Fibroblast of upper back skin (primary cell): Measurements from ENCODE around the gene LIPE.

Source experiments
- DNase-seq: peaks from one replicate; pipeline ENCODE4 v3.0.0-alpha.2; 2013

The LIPE gene

DNA sequence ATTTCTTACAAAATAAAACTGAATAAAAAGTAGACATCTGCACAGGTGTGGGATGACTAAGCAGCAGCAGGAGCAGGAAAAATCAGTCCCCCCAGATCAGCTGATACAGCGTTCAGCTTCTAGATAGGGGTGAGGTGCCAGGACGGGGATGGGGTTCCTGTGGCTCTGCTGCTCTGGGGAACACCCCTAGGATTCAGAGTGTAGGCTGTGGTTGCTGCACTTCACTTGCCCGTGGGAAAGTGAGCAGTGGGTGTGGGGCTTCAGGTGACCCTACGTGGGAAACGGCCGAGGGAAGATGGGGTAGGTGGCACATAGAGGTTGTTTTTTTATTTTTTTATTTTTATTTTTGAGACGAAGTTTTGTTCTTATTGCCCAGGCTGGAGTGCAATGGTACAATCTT is 18.8 kb upstream of the LIPE start:
- no peak for DNase-seq

DNA sequence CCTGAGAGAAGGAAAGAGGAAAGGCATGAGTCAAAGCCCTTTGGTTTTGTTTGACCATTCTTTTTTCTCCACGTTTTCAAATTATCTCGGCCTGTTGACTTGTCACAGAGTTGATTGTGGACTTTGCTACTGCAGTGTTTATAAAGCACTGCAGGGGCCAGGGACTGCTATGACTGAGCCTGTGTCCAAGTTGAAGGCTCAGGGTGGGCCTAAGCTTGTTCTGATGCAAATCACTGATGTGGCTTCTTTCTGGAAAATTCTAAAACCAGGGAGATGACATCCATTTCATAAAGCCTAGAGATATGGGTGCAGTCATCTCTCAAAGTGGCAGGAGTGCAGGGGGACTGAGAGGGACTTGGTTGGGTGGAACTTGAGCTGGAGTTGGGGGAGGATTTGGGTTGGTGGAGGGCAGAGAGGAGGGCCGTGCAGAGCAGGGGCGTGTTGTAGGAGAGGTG is 16.8 kb upstream of the LIPE start:
- no peak for DNase-seq

GRCh38 chr19:42442833-42443232 is 15.6 kb upstream of the LIPE start, which contains the start of gene CXCL17:
CXCL17 (minus strand) TSS chr19:42442946; CDS start chr19:42442832, 114 bp downstream.
- no peak for DNase-seq

- DNase-seq, result no peak
Measured at GRCh38 chr19:42441049-42441445, 13.9 kb upstream of the LIPE start.

GRCh38 chr19:42440357-42441048 is 13.3 kb upstream of the LIPE start:
- DNase-seq, result peak; percentile 55

GRCh38 chr19:42436006-42436405 is 8.8 kb upstream of the LIPE start:
- DNase-seq, result peak; percentile 52

DNA sequence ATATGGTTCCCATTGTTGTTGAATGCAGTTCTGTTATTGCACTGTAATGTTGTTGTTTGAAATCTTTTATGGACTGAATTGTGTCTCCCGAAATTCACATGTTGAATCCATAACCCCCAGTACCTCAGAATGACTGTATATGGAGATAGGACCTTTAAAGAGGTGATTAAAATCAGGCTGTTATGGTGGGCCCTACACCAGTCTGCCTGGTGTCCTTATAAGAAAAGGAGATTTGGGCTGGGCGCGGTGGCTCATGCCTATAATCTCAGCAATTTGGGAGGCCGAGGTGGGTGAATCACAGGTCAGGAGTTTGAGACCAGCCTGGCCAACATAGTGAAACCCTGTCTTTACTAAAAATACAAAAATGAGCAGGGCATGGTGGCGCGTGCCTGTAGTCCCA is 8.1 kb upstream of the LIPE start:
- no peak for DNase-seq

DNA sequence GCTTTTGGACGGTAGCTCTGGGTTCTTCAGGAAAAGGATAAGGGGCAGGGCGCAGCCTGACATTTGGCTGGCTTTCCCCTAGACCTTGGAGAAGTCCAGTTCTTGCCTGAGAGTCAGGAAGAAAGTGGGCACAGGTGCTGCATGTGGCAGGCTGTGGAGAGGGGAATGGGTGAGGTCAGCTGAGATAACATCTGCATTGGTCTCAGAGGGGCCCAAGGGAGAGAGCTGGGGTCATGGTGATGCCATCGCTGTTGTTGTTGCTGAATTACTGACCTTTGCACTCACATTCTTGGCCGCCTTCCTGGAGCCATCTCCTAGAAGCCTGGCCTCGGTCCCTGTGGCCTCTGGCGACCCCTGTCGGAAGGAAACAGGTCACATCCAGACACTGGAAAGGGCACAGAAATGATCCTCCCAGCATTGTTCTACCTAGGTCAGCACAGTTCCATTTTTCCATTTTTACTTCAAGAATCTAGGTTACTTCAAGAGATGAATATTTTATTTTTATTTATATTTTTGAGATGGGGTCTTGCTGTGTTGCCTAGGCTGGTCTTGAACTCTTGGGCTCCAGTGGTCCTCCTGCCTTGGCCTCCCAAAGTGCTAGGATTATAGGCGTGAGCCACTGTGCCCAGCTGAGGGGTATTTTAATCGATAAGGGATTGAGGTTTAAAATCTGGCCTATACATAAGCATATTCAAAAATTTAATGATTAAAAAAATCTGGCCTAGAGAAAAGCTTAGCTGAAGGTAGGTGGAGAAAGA is 6.5 kb upstream of the LIPE start:
- DNase-seq, result peak; percentile 44

DNA sequence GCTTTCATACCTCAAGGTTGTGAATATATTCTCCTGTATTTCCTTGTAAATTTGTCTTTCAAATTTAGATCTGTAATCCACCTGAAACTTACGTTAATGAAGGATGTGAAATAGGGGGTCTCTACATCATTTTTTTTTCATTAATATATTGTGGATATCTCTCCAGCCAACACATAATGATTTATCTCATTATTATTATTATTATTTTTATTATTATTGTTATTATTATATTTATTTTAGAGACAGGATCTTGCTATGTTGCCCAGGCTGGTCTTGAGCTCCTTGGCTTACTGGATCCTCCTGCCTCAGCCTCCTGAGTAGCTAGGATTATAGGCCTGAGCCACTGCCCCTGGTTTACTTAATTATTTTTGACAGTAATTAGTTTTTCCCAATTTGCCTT is 4.3 kb upstream of the LIPE start:
- DNase-seq, result no peak

- no peak for DNase-seq
Measured at GRCh38 chr19:42428676-42429075, 1.5 kb upstream of the LIPE start.

DNA sequence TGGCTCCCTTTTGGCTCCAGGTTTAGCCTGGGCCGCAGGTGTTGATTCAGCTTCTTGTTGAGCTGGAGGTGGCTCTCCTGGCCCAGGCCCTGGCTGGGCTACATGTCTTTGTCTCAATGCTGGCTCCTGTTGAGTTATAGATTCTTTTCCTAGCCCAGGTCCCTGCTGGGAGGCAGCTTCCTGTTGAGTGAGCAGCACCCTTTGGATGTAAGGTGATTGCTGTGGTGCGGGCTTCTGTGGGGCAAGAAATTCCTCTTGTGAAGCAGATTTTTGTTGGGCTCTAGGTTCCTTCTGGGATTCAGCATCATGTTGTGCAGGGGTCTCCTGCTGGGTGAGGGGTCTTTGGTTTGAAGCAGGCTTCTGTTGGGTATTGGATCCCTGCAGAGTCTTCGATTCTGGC is 545 bp downstream of the LIPE start:
- DNase-seq, result no peak

DNA sequence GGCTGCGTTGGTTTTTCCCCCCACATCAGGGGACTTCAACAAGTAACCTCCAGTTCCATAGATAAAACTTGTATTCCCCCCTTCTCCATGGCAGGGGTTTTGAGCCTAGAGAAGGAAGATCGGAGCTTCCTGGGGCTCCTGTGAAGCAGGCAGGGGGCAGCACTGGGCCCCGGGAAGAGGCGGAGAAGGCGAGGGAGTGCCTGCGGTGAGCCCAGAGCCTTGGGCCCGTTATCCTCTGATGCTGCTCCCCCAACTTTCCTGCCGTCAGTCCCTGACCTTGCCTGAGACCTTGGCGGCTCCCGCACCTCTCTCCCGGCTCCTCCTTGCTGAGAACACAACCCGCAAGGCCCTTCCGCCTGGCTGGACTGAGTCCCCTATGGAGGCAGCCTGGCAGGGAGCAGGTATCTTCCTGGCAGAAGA is 2.5 kb downstream of the LIPE start:
- DNase-seq, result no peak

DNA sequence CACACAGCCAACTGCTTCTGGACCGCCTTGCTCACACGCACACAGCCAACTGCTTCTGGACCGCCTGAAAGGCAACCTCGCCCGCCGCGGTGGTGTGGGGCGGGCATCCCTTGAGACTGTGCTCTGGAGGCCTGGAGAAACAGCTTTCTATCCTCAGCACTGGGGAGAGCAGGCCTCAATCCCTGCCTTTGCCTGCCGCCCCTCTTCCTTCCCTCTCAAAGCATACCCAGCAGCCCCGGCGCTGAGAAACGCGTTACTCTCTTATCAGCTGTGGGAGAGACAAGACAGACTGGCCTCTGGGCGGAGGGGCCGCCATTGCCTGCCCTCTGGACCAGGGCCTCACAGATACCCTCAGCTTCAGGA is 2.9 kb downstream of the LIPE start:
- DNase-seq, result no peak

DNA sequence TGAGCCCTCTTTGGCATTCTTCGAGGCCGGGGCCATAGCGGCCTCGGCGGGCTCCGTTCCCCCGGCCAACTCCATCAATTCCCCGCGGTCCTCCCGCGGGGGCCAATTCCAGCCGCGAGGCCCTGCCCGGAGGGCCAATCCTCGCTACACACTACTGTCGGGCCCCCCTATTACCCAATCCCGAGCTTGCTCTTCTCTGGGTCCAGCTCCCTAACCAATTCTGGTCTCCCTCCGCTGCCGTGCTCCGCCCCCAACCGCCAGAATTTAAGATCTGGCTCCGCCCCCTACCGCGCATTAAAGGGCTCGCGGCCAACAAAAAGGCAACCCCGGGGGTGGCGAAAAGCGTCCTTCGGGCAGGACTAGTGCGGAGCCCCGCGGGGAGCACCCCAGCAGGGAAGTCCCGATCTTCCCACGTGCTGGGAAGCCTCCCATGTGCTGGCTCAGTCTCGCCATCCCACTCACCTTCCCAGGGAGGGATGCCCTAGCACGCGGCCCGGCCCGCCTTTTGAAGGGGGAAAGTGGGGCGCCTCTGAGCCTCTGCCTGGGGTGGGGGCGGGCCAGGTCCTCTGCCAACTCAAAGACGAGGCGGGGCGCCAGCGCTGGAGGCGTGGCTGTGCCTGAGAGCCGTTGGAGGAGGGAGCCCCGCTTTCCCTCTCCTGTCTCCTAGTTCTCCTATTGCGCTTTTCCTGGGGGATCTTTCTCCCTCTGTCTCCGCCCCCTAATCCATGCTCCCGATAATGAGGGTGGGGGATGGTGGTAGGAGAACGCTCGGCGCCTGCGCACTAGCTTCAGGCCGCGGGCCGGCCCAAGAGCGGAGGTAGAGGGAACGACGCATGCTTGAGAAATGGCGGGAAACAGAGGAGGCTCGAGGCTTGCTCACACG is 3.5 kb downstream of the LIPE start:
- peak; percentile 95 for DNase-seq

DNA sequence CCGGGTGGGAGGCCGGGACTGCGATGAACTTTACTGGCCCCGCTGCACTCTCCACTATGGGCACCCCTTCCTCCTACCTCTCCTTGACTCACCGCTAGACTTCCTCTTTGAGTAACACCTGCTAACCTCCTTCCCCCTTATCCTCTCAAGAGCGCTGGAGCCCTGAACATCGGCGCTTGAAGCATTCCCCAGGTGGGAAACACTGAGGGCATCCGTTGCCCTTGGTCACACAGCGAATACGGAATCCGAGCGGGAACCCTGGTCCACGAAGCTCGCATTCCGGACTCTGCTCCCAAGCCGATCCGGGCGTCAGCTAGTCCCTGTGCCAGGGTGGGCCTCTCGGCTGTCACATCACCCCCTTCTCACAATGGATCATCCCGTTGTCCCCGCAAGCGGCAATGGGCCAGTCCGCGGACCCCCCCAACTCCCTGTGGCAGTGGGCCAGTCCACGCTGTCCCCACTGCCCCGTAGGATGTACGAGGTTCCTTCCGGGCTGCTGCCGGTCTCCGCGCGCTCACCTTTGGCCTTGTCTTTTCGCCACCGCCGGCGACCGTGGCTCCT is 4.2 kb downstream of the LIPE start:
- no peak for DNase-seq

GRCh38 chr19:42422092-42422900 is 4.9 kb downstream of the LIPE start:
- DNase-seq, result no peak

- DNase-seq, result no peak
Measured at GRCh38 chr19:42421591-42422031, 5.6 kb downstream of the LIPE start.

DNA sequence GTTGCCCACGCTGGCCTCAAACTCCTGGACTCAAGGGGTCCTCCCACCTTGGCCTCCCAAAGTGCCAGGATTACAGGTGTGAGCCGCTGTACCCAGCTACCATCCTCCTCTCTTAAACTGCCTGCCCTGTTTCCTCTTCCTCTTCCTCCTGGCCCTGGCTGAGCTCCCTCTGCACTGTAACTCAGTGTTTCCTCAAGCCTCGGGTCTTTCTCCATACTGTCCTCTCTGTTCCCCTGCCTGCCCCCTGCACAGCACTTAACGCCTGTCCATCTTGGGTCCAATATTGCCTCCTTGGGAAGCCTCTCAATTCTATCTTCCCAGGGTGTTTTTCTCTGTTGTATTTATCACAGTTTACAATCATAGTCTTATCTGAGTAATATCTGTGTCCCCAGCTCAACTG is 6.1 kb downstream of the LIPE start:
- no peak for DNase-seq

GRCh38 chr19:42420055-42420544 is 7.1 kb downstream of the LIPE start:
- DNase-seq, result no peak

DNA sequence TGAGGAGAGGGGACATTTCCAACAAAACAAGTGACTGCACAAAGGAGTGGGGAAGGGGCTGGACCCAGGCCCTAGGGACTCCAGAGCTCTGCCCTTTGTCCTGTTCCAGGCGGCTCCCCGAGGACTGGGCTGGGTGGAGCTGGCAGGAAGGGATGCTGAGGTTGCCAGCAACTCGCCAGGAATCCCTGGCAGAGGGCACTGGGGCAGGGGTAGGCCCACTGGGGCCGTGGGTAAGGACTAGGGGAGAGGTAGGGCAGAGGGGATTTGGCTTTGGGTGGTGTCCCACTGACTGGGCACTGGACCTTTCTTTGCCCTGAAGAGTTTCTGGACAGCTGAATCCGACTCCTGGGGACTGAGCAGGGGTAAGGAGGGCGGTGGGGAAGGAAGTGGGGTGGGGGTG is 7.9 kb downstream of the LIPE start:
- DNase-seq, result no peak

GRCh38 chr19:42412661-42413076 is 14.5 kb downstream of the LIPE start:
- DNase-seq, result no peak

- DNase-seq, result no peak
Measured at GRCh38 chr19:42412227-42412626, 15.0 kb downstream of the LIPE start.
